Smooth muscle cell (in vitro differentiated cells): ENCODE data around the gene PSME2. TPM values are rescaled to one million over a fixed set of nuclear protein-coding genes. Genes with fewer than 3 reads are reported as not detected.

ENCODE experiments used
- DNase-seq: peaks from one replicate; lab custom pipeline; 2025; ENCODE audit not compliant: unreplicated experiment; lab: John Stamatoyannopoulos, UW
- H2AFZ ChIP-seq: fragments of 200-600 bp; sonication (generic); 2 replicates; pipeline ENCODE4 v1.6.0; 2016; ENCODE audit warnings: antibody characterized with exemption, low read depth, mild to moderate bottlenecking
- H3F3A ChIP-seq: fragments of 200-600 bp; sonication (generic); 2 replicates; pipeline ENCODE4 v1.6.0; 2017; ENCODE audit warnings: antibody characterized with exemption, low read depth
- H3K27ac ChIP-seq: fragments of 200-600 bp; sonication (generic); 2 replicates; pipeline ENCODE4 v1.5.1; 2016; ENCODE audit warnings: low read depth, mild to moderate bottlenecking
- H3K27me3 ChIP-seq: fragments of 200-600 bp; sonication (generic); 2 replicates; pipeline ENCODE4 v1.6.1; 2016; ENCODE audit warnings: low read depth, mild to moderate bottlenecking
- H3K36me3 ChIP-seq: fragments of 200-600 bp; sonication (generic); 2 replicates; pipeline ENCODE4 v1.5.1; 2016; ENCODE audit warnings: low read depth
- H3K4me1 ChIP-seq: fragments of 200-600 bp; sonication (generic); 2 replicates; pipeline ENCODE4 v1.5.1; 2016; ENCODE audit warnings: low read depth
- H3K4me2 ChIP-seq: fragments of 200-600 bp; sonication (generic); 2 replicates; pipeline ENCODE4 v1.6.0; 2016; ENCODE audit warnings: mild to moderate bottlenecking
- H3K4me3 ChIP-seq: fragments of 200-600 bp; sonication (generic); 2 replicates; pipeline ENCODE4 v1.5.1; 2016; ENCODE audit warnings: mild to moderate bottlenecking
- H3K79me2 ChIP-seq: fragments of 200-600 bp; sonication (generic); 2 replicates; pipeline ENCODE4 v1.6.0; 2016; ENCODE audit warnings: low read depth, mild to moderate bottlenecking
- H3K9ac ChIP-seq: fragments of 200-600 bp; sonication (generic); 2 replicates; pipeline ENCODE4 v1.6.0; 2016; ENCODE audit warnings: low read depth
- H3K9me3 ChIP-seq: fragments of 200-600 bp; sonication (generic); replicated peaks from 2 replicates; pipeline ENCODE4 v1.5.1; 2016; ENCODE audit warnings: low read depth
- H4K20me1 ChIP-seq: fragments of 200-600 bp; sonication (generic); 2 replicates; pipeline ENCODE4 v1.6.0; 2016; ENCODE audit warnings: low read depth
- WGBS: methylation state at CpG from one replicate; pipeline ENCODE4 v1.1.7; 2016; ENCODE audit warnings: low lambda C conversion rate; 5-methylcytosine and 5-hydroxymethylcytosine counted together
- polyA plus RNA-seq: library from polyadenylated mRNA; unstranded; fragments of >200 nt; fragmentation: Nextera tagmentation; extraction: Ambion mirVana; gene quantifications from 2 replicates; pipeline ENCODE4 v1.2.1, GENCODE V29; 2016
- total RNA-seq: library from RNA; depleted of rRNA; stranded (reverse); fragments of >200 nt; gene quantifications from 2 replicates; pipeline ENCODE4 v1.2.3, GENCODE V29; 2014
- TF ChIP-seq, protein P1 (sequence below): fragments of 200-600 bp; sonication (generic); IDR thresholded peaks from 2 replicates; pipeline ENCODE4 v1.5.1; 2017; ENCODE audit warnings: borderline replicate concordance, mild to moderate bottlenecking, antibody characterized with exemption; ENCODE audit not compliant: insufficient read depth, poor library complexity, severe bottlenecking

Gene PSME2
- total and polyA plus RNA-seq, 2 experiments from 2014 or later, result 40.7 to 164 TPM

GRCh38 chr14:24139272-24139934 is 7.0 kb downstream of the PSME2 start:
- no peak overlapping the region for H3K9ac ChIP-seq
- no peak for DNase-seq
- no peaks in the 10 kb centered on the region for H3K36me3 ChIP-seq
- peaks cover 10% of the 10 kb centered on the region for H3F3A ChIP-seq
- H3K4me1 ChIP-seq, result peaks cover 18% of the 10 kb centered on the region
- TF ChIP-seq, protein P1, sequence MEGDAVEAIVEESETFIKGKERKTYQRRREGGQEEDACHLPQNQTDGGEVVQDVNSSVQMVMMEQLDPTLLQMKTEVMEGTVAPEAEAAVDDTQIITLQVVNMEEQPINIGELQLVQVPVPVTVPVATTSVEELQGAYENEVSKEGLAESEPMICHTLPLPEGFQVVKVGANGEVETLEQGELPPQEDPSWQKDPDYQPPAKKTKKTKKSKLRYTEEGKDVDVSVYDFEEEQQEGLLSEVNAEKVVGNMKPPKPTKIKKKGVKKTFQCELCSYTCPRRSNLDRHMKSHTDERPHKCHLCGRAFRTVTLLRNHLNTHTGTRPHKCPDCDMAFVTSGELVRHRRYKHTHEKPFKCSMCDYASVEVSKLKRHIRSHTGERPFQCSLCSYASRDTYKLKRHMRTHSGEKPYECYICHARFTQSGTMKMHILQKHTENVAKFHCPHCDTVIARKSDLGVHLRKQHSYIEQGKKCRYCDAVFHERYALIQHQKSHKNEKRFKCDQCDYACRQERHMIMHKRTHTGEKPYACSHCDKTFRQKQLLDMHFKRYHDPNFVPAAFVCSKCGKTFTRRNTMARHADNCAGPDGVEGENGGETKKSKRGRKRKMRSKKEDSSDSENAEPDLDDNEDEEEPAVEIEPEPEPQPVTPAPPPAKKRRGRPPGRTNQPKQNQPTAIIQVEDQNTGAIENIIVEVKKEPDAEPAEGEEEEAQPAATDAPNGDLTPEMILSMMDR, result no peak
- H2AFZ ChIP-seq, result no peak overlapping the region
- peaks cover 19% of the 10 kb centered on the region for H3K79me2 ChIP-seq
- H3K4me3 ChIP-seq, result peak overlapping the region; percentile 66
- peaks cover 8% of the 10 kb centered on the region for H4K20me1 ChIP-seq
- no peak overlapping the region for H3K27ac ChIP-seq
- WGBS, result 95% methylated on average over 9 of the region's 9 CpGs
- H3K27me3 ChIP-seq, result no peaks in the 10 kb centered on the region
- H3K4me2 ChIP-seq, result peak overlapping the region; percentile 92
- H3K9me3 ChIP-seq, result no peaks in the 10 kb centered on the region

DNA sequence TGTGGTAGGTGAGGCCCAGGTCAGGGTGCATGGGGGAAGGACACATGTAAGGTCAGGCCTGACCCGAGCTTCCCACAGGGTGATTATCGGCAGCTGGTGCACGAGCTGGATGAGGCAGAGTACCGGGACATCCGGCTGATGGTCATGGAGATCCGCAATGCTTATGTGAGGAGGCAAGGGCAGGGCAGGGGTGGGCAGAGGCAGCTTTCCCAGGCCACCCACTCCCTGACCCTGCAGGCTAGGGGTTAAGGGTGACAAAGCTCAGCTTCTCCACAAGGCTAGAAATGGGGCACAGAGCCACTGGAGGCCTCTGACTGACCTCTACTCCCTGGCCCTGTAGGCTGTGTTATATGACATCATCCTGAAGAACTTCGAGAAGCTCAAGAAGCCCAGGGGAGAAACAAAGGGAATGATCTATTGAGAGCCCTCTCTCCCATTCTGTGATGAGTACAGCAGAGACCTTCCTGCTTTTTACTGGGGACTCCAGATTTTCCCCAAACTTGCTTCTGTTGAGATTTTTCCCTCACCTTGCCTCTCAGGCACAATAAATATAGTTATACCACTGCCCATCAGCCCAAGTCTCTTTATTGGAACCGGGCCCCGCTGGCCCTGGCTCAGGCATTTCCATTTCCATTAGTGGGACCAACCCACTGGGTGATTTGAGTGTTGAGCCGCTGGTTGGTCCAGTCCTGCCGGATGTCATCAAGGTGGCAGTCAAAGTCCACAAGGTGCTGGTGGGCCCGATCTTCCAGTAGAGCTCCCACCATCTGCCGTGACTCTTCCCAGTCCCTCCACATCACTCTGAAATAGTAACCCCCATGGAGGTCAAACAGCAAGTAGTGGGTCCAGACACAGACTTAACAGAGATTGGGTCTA is 7.8 kb downstream of the PSME2 start:
- Histone ChIP-seq H3K36me3 (no peaks in the 10 kb centered on the region), H4K20me1 (peaks cover 8% of the 10 kb centered on the region), H3K9me3 (no peaks in the 10 kb centered on the region), H3F3A (peaks cover 9% of the 10 kb centered on the region), H3K9ac (no peak overlapping the region), H3K27ac (no peak overlapping the region), H3K4me3 (no peak overlapping the region), H2AFZ (no peak overlapping the region), H3K4me1 (peaks cover 18% of the 10 kb centered on the region), H3K4me2 (no peak overlapping the region), H3K27me3 (no peaks in the 10 kb centered on the region), H3K79me2 (peaks cover 19% of the 10 kb centered on the region)
- 96% methylated on average over 13 of the region's 13 CpGs for whole genome bisulfite sequencing
- TF ChIP-seq, protein P1, result no peak
- no peak for DNase-seq

DNA sequence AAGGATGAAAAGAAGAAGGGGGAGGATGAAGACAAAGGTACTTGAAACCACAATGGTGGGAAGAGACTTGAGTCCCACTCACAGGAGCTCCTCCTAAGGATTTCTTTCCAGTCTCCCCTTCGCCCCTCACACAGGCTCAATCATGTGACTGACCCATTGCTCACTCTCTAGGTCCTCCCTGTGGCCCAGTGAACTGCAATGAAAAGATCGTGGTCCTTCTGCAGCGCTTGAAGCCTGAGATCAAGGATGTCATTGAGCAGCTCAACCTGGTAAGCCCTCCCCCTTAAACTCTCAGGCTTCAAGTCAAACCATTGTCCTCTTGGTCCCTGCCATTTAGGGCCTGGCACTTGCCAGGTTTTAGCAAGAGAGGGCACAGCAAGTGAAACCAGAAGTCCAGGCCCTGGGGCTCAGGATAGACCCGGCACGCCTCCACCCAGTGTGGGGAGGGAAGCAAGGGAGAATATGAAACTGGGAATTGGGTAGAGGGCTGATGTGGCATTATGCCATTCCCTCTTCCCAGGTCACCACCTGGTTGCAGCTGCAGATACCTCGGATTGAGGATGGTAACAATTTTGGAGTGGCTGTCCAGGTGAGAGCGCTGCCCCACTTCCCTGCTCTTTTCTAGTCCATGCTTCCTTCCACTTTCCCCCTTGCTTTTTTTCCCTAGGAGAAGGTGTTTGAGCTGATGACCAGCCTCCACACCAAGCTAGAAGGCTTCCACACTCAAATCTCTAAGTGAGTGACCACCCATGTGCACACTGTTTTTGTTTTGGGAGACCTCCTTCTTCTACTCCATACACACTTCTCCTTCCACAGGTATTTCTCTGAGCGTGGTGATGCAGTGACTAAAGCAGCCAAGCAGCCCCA is 8.6 kb downstream of the PSME2 start:
- Histone ChIP-seq H3K79me2 (peaks cover 19% of the 10 kb centered on the region), H3K4me3 (no peak overlapping the region), H3K36me3 (no peaks in the 10 kb centered on the region), H3K4me1 (peaks cover 18% of the 10 kb centered on the region), H4K20me1 (peaks cover 8% of the 10 kb centered on the region), H3F3A (peaks cover 2% of the 10 kb centered on the region), H3K9me3 (no peaks in the 10 kb centered on the region), H2AFZ (no peak overlapping the region), H3K27ac (no peak overlapping the region), H3K9ac (no peak overlapping the region), H3K27me3 (no peaks in the 10 kb centered on the region), H3K4me2 (no peak overlapping the region)
- DNase-seq, result no peak
- TF ChIP-seq, protein P1, result no peak
- 98% methylated on average over 8 of the region's 8 CpGs for WGBS
